Measurements from ENCODE around the gene CEP20.
"Not testable (repeated sequence)": the region's sequence is repeated elsewhere in the genome, so short reads cannot be mapped to it uniquely, and the experiment has no call there.

Gene CEP20

DNA sequence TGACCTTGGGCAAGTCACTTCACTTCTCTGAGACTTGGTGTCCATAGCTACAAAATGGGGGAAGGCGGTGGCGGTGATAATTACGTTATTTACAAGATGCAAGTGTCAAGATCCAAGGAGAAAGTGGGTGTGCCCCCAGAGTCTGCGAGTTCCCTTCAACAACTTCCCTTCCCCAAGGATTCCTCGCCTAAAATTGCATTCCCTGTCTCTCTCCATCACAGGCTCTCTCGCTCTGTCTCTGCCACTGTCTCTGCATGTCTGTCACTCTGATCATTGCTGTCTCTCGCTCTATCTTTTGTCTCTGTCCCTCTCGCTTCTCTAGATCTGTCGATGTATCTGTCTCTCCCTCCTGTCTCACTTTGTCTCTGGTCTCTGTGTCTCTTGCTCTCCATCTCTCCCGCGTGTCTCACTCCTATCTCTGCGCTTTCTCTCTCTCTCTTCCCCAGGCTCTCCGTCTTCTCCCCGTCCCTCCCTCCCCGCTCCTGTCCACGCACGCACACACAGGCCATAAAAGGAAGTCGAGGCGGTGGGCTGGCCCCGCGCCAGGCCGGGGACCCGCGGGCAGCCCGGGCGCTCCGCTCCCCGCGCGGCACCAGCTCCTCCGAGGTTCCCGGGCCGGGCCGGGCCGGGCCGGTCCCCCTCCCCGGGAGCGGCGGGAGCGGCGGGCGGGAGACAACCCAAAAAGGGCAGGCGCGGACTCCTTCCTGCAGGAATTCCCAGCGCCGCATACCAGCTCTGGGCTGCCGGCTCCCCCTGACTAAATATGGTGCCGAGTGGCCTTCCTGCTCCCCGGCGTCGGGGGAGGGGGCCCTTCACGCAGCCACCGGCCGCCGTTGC, 30.5 kb downstream of the CEP20 start:
- no peak for DNase-seq (ENCODE audit: low read depth)

DNA sequence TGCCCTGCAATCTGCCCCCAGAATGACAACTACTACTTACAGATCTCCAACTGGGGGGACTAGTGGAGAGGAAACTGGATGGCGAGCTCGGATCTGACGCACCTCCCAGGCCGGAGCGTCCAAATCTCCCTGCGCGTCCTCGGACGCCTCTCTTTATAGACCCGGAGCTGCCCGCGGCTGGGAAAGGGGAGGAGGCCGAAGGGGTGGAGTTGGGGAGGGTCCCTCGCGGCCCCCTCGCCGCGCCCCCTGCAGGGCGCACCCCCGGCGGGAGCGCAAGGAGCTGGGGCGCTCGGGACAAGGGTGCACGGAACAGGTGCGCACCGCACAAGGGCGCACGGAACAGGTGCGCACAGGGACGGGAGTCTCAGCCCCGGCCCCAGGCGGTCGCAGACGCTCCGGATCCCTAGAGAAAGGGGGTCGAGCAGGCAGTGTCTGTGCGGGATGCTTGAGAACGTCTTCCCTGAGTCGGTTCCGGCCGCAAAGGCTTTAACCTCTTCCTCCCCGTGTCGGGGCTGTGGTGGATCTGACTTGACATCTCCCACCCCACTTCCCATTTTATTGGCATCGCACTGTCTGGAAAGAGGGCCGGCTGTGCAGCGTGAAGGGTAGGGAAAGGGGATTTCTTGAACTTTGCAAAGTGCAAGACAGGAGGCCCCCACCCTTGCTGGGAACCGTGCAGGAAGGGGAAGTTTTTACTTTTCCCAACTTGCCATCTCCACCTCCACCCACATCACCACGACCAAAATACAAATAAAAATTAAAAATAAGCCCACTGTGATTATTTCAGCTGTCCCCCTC, 31.3 kb downstream of the CEP20 start, which contains the start of gene MYH11:
Gene MYH11 (minus strand): TSS at position 128 of the 798 bp plus-strand sequence. CDS start 18,776 bp downstream, outside the sequence.
- DNase-seq (ENCODE audit: low read depth), result no peak

DNA sequence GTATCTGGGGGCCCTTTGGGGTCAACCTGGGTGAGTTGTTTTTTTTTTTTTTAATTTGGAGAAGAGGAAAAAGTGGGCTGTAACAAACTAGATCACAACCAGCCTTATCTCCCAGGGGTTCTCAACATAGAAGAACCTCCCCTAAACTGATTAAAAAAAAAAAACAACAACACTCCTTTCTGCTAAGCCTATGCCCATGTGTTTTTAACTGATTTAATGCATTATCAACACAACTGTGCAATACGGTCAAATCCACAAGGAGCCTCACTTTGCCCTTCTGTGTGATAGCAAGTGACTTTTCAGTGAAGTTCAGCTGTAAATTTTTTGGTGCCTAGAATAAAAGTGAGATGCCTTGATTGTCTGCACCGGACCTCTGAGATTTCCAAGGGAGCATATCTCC, 32.2 kb downstream of the CEP20 start:
- DNase-seq (ENCODE audit: low read depth), result no peak

DNA sequence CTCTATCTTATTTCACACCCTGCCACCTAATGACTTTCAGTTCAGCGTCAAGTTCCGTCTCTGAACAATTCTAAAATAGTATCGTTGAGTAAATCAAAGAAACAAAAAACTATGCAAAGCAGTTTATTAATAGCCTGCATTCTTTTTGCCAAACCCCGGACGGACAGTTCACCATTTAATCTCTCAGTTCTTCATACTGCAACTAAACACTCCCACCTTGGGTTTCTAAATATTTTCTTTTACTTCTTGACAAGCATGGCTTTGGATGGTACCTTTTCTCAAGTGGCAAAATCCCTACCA, 32.7 kb downstream of the CEP20 start:
- DNase-seq (ENCODE audit: low read depth), result no peak

DNA sequence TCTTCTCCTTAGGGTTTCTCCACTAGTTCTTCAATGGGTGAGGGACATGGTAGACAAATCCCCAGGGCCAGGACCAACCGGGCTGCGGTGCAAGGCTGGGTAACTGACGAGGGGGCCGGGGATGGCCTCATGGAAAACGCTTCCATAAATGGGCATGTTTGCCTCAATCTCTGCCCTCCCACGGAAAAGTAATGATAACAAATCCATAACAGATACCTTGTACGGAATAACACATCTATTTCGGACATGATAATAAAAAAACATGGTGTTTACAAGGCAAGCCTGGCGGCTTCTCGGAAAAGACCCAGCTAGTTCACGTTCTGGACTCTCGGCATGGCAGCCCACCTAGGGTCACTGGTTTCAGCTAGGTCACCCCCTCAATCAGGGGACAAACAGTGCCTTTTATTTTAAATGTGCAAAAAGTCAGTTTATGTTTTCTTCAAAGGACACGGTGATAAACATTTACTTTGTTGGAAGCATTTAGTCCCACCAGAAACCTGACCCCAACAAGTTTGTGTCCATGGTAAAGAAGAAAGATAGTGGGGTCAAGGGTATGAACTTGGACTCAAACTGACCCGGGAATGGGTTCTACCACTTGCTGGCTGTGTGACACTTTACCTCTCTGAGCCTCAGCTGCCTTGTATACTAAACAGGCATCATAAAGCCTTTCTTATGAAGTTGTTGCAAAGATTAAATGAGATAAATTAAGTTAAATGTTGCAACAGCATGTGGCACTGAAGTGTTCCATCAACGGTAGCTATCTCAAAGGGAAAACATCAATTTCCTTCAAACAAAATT, 33.3 kb downstream of the CEP20 start:
- DNase-seq (ENCODE audit: low read depth), result no peak

DNA sequence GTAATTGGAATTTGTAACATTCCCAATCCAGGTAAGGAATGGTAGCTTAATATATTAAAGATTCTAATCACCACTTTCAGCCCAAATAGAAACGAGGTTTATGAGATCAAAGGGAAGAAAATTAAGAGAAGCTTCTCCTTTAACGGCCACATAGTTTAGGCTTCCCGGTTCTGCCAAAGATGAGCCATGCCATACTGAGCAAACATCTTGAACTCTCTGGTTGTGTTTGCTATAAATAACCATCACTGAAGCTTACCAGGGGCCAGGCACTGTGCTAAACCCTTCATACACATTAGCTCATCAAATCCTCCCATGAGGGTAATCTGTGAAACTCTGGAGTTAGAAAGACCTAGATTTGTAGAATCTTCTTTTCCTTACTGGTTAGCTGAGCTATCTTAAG, 34.3 kb downstream of the CEP20 start:
- no peak for DNase-seq (ENCODE audit: low read depth)

DNA sequence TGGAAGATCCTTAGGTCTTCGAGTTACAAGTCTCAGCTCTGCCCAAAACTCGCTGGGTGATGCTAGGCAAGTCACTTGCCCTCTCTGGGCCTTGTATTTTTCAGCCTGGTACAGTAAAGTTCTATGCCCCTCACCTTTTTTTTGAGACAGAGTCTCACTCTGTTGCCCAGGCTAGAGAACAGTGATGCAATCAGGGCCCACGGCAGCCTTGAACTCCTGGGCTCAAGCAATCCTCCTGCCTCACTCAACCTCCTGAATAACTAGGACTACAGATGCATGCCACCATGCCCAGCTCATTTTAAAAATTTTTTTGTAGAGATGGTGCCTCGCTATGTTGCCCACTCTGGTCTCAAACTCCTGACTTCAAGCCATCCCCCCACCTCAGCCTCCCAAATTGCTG, 35.4 kb downstream of the CEP20 start:
- DNase-seq (ENCODE audit: low read depth), result no peak

DNA sequence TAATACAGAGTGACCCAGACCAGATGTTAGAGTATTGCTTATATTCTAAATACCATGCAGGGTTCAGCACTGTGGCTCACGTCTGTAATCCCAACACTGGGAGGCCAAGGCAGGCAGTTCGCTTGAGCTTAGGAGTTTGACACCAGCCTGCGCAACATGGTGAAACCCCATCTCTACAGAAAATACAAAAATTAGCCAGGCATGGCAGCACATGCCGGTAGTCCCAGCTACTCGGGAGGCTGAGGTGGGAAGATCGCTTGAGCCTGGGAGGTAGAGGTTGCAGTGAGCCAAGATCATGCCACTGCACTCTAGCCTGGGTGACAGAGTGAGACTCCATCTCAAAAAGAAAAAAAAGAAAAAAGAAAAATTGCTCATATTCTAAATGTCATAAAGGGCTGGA, 37.8 kb downstream of the CEP20 start:
- DNase-seq (ENCODE audit: low read depth), result not testable (repeated sequence)

DNA sequence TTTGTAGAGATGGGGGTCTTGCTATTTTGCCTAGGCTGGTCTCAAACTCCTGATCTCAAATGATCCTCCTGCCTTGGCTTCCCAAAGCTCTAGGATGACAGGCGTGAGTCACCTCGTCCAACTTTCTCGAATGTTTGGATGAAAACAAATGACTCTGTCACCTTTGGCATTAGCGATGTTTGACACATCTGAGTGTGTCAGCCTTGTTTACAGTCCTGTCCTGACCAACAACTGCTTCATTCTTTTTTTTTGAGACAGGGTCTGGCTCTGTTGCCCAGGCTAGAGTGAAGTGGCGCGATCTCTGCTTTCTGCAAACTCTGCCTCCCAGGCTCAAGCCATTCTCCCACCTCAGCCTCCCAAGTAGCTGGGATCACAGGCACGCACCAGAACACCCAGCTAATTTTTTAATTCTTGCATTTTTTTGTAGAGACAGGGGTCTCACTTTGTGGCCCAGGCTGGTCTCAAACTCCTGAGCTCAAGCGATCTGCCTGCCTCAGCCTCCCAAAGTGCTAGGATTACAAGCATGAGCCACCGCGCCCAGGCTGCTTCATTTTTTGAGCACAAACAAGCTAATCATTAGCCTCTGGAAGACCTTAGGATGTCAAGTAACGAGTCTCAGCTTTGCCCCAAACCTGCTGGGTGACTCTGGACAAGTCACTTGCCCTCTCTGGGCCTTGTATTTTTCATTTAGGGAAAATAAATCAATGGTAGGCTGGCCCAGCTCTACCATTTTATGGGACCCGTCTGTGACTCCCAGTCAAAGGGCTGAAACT, 39.0 kb downstream of the CEP20 start:
- DNase-seq (ENCODE audit: low read depth), result no peak

DNA sequence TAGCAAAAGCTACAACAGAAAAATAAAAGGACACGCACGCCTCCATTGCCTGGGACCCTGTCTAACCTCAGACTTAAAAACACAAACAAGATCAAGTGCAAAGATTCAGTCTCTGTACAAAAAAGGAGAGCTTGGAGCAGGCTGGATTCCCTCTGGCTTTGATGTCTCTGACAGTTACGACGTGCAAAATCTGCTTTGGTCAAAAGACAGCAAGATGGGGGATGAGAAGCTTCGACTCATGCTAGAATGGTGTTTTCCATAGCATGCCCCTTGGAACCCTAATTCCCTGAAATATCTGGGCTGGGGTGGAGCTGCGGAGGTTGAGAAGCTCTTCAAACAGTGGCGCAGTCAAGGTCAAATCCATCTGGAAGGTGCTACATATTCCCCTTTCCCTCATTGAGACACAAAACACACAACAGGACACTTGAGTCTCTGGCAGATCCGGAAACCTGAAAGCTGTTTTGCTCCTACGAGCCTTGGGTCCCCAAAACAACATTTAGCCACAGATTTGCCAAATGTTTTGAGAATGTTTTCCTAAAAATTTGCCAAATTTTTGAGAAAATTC, 40.7 kb downstream of the CEP20 start:
- DNase-seq (ENCODE audit: low read depth), result no peak

DNA sequence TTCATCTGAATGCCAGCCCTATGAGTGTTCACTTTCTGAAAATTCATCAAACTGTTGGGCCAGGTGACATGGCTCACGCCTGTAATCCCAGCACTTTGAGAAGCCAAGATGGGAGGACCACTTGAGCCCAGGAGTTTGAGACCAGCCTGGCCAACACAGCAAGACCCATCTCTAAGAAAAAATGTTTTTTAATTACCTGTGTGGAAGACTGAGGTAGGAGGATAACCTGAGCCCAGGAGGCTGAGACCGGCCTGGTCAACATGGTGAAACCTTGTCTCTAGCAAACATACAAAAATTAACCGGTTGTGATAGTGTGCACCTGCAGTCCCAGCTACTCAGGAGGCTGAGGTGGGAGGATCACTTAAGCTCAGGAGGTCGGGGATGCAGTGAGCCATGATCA, 41.9 kb downstream of the CEP20 start:
- DNase-seq (ENCODE audit: low read depth), result no peak

DNA sequence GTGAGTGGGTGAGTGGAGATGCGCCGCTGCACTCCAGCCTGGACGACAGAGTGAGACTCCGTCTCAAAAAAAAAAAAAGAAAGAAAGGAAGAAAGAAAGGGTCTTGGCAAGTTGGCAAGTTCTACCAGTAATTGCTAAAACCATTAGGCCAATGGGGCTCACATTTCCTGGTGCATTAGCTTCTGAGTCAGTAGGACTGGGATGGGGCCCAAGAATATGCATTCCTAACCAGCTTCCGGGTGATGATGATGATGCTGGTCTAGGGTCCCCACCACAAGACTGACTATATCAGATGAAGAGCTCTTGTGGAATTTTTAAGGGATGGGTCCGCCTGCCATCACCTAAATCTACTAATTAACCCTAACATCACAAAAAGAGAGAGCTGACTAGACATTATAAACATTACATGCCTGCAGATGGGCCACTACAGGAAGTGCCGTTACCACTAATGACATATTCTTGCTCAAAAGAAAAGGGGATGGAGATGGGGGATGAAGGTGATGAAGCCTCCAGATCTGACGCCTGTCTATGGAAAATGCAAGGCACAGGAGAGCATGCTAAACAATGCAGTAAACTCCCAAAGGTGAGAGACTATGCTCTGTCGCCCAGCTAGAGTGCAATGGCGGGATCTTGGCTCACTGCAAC, 44.6 kb downstream of the CEP20 start:
- DNase-seq (ENCODE audit: low read depth), result no peak

DNA sequence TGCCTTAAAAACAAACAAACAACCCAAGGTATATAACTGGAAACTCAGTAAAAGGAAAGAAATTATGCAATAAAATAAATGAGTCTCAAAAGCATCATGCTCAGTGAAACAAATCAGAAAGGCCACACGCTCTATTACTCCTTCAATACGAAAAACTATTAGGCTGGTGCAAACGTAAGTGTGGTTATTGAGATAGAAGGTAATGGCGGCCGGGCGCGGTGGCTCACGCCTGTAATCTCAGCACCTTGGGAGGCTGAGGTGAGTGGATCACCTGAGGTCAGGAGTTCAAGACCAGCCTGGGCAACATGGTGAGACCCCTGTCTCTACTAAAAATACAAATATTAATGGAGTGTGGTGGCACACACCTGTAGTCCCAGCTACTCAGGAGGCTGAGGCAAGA, 49.2 kb downstream of the CEP20 start:
- DNase-seq (ENCODE audit: low read depth), result not testable (repeated sequence)

DNA sequence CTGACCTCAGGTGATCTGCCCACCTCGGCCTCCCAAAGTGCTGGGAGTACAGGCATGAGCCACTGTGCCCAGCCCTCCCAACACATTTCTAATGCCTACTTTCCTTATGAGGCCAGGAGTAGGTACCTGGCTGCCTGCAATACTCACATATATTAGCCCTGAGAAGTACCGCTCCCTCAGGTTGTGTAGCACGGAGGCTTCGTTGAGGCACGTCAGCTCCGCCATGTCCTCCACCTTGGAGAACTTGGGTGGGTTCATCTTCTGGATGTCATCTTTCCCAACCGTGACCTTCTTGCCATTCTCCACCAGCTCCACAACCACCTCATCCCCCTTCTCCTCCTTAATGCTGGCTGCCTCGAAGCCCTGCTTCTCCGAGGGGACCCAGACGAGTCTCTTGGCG, 50.6 kb downstream of the CEP20 start:
- DNase-seq (ENCODE audit: low read depth), result no peak

DNA sequence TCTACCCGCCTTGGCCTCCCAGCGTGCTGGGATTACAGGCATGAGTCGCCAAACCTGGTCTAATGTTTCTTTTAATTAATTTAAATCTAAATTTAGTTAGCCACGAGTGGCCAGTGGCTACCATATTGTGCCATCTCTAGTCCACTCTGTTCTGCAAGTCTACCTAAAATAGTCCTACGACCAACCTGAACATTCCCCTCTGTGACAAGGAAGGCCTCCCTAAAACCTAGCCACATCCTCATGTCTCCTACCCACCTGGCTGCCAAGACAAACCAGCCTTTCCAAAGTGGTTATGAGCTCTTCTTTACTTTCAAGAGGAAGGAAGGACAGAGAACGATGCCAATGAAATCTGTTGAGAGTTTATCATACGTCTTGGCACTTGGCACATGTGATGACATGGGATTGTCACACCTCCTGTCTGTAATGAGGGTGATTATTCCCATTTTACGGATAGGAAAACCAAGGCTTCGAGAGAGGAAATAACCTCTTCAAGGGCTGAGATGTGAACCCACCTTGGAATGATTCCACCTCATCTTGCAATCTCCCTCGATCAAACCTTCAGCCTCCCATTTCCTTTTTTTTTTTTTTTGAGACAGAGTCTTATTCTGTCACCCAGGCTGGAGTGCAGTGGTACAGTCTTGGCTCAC, 51.3 kb downstream of the CEP20 start:
- DNase-seq (ENCODE audit: low read depth), result no peak

DNA sequence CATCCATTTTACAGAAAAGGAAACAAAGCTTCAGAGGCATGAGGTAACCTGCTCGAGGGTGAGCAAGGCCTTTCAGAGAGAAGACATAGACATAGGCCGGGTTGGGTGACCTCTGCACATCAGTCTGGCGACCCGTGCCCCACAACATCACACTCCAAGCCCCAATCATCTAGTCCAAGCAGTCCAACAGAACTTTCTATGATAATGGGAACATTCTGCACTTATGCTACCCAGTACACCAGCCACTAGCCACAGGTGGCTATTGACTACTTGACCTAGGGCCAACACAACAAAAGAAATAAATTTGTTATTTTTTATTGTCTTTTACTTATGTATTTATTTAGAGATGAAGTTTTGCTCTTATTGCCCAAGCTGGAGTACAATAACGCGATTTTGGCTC, 52.3 kb downstream of the CEP20 start:
- no peak for DNase-seq (ENCODE audit: low read depth)

DNA sequence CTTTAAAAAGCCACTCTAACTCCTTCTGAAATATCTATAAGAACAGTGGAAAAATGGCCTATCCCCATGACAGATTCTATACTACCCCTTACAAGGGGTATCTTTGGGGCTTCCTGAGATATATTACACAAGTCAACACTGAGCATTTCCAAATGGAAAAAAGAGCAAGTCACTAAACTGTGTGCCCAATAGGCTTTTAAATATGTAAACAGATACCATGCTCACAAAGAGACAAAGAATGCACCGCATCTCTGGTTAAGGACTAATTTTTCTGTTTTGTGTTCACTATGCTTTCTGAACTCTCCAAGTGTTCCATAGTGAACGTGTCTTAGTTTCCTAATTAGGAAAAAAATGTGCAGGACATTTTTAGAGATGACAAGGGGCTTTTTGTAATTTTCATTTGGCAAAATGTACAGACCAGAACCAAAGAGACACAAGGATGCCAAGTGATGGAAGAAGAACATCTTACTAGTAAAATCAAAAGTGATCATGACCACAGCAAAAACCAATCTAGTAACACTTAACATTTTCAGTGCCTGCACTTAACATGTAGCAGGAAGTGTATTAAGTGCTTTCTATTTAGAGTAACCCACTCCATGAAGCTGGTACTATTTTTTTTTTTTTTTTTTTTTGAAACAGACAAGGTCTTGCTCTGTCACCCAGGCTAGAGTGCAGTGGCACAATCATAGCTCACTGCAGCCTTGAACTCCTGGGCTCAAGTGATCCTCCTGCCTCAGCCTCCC, 53.1 kb downstream of the CEP20 start:
- DNase-seq (ENCODE audit: low read depth), result no peak

DNA sequence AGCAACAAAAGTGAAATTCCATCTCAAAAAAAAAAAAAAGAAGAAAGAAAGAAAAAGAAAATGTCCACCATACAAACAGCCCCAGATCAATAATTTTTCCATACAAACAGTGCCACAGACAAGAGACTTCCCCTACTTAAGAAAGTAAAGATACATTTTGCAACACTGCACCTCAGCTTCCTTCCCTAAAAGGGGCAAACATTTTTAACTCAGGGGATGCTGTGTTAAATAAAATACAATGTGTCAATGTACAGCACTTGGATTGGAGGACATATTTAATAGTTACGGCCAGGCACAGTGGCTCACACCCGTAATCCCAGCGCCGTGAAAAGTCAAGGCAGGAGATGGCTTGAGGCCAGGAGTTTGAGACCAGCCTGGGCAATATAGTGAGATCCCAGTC, 53.9 kb downstream of the CEP20 start:
- DNase-seq (ENCODE audit: low read depth), result no peak

DNA sequence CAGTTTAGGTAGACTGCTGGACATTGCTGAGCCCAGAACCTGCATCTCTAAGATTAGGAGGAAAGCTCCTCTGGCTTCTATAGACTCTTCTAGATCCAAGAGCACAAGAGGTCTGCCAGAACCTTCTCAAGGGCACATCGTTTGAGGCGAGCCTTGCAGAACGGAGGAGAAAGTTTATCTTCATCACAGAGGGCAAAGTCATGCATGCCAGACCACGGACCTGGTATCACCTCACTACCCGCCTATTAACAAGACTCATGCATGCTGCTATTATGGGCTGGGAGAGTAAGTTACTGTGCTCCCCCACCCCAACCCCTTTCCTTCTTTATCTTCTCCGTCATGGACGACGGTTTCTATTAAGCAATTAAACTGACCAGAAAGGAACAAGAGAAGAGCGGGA, 54.9 kb downstream of the CEP20 start:
- no peak for DNase-seq (ENCODE audit: low read depth)

DNA sequence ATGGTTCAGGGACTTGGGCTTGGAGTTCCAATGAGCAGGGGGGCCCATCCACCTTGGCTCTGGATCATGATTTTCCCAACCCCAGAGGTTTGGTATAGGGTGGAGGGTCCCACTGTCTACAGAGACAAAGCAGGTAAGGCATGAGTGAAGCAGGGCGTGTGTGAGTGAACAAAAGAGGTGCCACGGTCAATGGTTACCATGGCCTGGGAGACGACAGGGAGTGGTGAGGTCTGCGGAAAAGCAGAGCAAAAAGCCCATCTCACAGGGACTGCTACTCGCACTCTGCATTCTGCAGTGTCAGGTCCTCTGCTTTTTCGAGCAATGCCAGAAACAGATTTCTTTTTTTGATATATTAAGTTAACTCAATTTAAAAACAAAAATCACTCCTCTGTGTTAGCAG, 56.2 kb downstream of the CEP20 start:
- DNase-seq (ENCODE audit: low read depth), result no peak
